ENCODE measurements around the gene STK26. TPM values are rescaled to one million over a fixed set of nuclear protein-coding genes. Genes with fewer than 3 reads are reported as not detected.
A peak's percentile ranks its signal among the peaks of the same experiment; 100 is the strongest.

The STK26 gene
- total and polyA plus RNA-seq, 8 donors = 1.6 to 4.5 (median 2.4) TPM

GRCh38 chrX:132058975-132059374 lies 35.9 kb downstream of the STK26 start:
- no peak overlapping the region for H3K4me3 ChIP-seq
- peaks cover 0 to 6% (median 0%) of the 10 kb centered on the region in 4 donors for H3K27me3 ChIP-seq
- 51 to 70% methylated on average over 2 of the region's 2 CpGs for WGBS, 2 donors
- no peaks in the 10 kb centered on the region for H3K9me3 ChIP-seq
- no peak for TF ChIP-seq CTCF (IDR thresholded peaks at IDR 0.05)
- DNase-seq (no peak), ATAC-seq (no peak), FAIRE-seq (no peak)
- no peaks in the 10 kb centered on the region for H3K36me3 ChIP-seq
- H3K27ac ChIP-seq = no peak overlapping the region
- no peaks in the 10 kb centered on the region for H3K4me1 ChIP-seq
- intact Hi-C loops (cut with DNase I) = no loop called here

GRCh38 chrX:132059973-132060540 lies 37.0 kb downstream of the STK26 start:
- Histone ChIP-seq H3K27ac (no peak overlapping the region), H3K36me3 (no peaks in the 10 kb centered on the region), H3K27me3 (peaks cover 0 to 6% (median 0%) of the 10 kb centered on the region in 4 donors), H3K9me3 (no peaks in the 10 kb centered on the region), H3K4me3 (no peak overlapping the region), H3K4me1 (no peaks in the 10 kb centered on the region)
- no peak for TF ChIP-seq CTCF (IDR thresholded peaks at IDR 0.05)
- FAIRE-seq = no peak
- intact Hi-C loops (cut with DNase I) = no loop called here
- 68 to 86% methylated on average over 2 of the region's 2 CpGs for WGBS, 2 donors
- DNase-seq = no peak
- ATAC-seq = no peak

GRCh38 chrX:132063334-132063733 lies 40.2 kb downstream of the STK26 start:
- Histone ChIP-seq H3K4me3 (no peak overlapping the region), H3K9me3 (no peaks in the 10 kb centered on the region), H3K27me3 (peaks cover 0 to 6% (median 0%) of the 10 kb centered on the region in 4 donors), H3K27ac (no peak overlapping the region), H3K4me1 (no peaks in the 10 kb centered on the region), H3K36me3 (no peaks in the 10 kb centered on the region)
- FAIRE-seq (peak; percentile 49), DNase-seq (no peak), ATAC-seq (no peak)
- WGBS, 2 donors = 72 to 93% methylated on average over 3 of the region's 3 CpGs
- no peak for TF ChIP-seq CTCF (IDR thresholded peaks at IDR 0.05)
- intact Hi-C loops (cut with DNase I) = no loop called here

GRCh38 chrX:132063862-132064261 lies 40.8 kb downstream of the STK26 start:
- no peaks in the 10 kb centered on the region for H3K4me1 ChIP-seq
- H3K9me3 ChIP-seq = no peaks in the 10 kb centered on the region
- ATAC-seq (no peak), FAIRE-seq (no peak), DNase-seq (no peak)
- 73 to 94% methylated on average over 4 of the region's 4 CpGs for WGBS, 2 donors
- peaks cover 0 to 6% (median 0%) of the 10 kb centered on the region in 4 donors for H3K27me3 ChIP-seq
- intact Hi-C loops (cut with DNase I) = no loop called here
- H3K27ac ChIP-seq = no peak overlapping the region
- H3K36me3 ChIP-seq = no peaks in the 10 kb centered on the region
- no peak overlapping the region for H3K4me3 ChIP-seq
- TF ChIP-seq CTCF (IDR thresholded peaks at IDR 0.05) = no peak

- no peaks in the 10 kb centered on the region for H3K36me3 ChIP-seq
- WGBS, 2 donors = 47 to 91% methylated on average over 1 of the region's 1 CpG
- no peak overlapping the region for H3K27ac ChIP-seq
- no peak overlapping the region for H3K4me3 ChIP-seq
- intact Hi-C loops (cut with DNase I) = no loop called here
- DNase-seq (no peak), FAIRE-seq (no peak), ATAC-seq (no peak)
- no peaks in the 10 kb centered on the region for H3K4me1 ChIP-seq
- TF ChIP-seq CTCF (IDR thresholded peaks at IDR 0.05) = no peak
- peaks cover 0 to 8% (median 2%) of the 10 kb centered on the region in 4 donors for H3K27me3 ChIP-seq
- H3K9me3 ChIP-seq = no peaks in the 10 kb centered on the region
Measured at GRCh38 chrX:132068405-132068804, 45.3 kb downstream of the STK26 start.
